Panc1 (cell line): ENCODE measurements around the gene D2HGDH.
"Not testable (repeated sequence)": the region's sequence is repeated elsewhere in the genome, so short reads cannot be mapped to it uniquely, and the experiment has no call there.

Experiments
- CTCF ChIP-seq: fragments of 450-650 bp; IDR thresholded peaks from 2 replicates; pipeline ENCODE4 v1.5.1; 2017; ENCODE audit warnings: mild to moderate bottlenecking
- POLR2AphosphoS5 ChIP-seq: IDR thresholded peaks from 2 replicates; pipeline ENCODE4 v1.6.1; 2012; ENCODE audit warnings: mild to moderate bottlenecking, low read depth, low read length, moderate library complexity
- SIN3A ChIP-seq: IDR thresholded peaks from 2 replicates; pipeline ENCODE4 v1.6.1; 2012; ENCODE audit warnings: low read depth, mild to moderate bottlenecking, low read length, moderate library complexity, borderline replicate concordance; ENCODE audit not compliant: insufficient read depth

- not testable (repeated sequence) for TF ChIP-seq CTCF, SIN3A, POLR2AphosphoS5
Measured at GRCh38 chr2:241782053-241782452, 47.6 kb downstream of the D2HGDH start.
